Activated CD8-positive, alpha-beta memory T cell treated with anti-CD3 and anti-CD28 coated beads, Interleukin-2, amount 50 U/mL, for 4 hours (primary cell): ENCODE data around the gene PIK3C2B.

Experiments
- DNase-seq: peaks from one replicate; pipeline ENCODE4 v3.0.0-alpha.2; 2020

PIK3C2B gene

GRCh38 chr1:204460346-204460745, 34.3 kb downstream of the PIK3C2B start:
- DNase-seq: no peak

GRCh38 chr1:204459706-204460105, 34.9 kb downstream of the PIK3C2B start:
- DNase-seq: no peak

GRCh38 chr1:204457666-204458065, 36.9 kb downstream of the PIK3C2B start:
- no peak for DNase-seq

DNA sequence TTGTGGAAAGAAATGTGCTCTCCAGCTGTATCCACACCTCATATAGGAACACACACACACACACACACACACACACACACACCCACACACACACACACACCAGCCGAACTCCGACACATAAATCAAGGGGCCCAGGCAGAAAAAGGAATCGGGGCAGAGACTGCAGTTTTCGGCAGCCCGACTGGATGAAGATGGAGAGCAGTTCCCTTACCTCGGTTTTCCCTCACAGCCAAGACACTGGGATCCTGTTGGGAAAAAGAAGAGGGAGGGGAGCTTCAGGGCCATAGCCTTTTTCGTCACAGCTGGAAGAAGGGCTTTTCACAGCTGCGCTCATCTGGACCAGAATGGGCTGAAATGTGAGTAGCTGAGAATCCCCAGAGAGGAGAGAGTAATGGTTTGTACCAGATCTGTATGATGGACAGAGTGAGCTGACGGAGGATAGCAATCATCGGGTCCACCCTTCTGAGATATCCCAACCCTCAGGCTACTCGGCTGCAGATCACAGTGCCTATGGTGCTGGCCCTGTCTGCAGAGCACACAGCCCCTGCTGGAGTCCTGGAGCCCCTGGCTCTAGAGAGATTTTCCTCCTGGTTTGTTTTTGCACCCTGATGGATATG, 37.7 kb downstream of the PIK3C2B start:
- DNase-seq: no peak

- no peak for DNase-seq
Measured at GRCh38 chr1:204455831-204456145, 38.8 kb downstream of the PIK3C2B start.

DNA sequence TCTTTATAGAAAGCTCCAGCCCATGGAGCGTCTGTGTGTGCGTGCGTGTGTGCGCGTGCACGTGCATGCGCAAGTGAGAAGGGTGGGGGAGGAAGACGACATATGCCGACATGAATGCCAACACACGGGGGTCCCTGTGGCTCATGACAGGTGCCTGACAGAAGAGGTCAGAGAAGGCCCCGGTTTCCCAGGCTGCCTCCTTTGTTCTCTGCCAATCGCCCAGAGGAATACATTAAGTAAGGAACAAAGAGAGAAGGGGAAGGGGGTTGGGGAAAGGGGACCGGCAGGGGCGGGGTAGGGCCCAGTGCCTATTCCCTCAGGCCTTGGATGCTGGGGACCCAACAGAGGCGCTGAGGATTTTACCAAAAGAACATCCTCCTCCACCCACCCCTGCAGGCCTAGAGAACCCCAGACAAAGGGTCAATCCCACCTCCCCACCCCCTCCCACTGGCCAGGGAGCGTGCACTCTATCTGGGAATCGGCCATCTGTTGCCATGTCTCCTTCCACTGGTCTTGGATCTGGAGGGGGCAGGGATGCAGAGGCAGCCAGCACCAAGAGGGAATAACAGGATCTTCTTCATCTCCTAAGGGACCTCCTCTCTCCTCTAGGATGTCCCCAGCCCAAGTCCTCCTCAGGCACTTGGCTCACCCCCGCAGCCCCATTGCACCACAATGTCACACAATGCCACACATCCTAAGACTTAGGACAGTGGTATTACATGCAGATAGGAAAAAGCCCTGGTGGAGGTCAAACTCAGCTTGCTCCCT, 39.4 kb downstream of the PIK3C2B start:
- DNase-seq: no peak

- DNase-seq: no peak
Measured at GRCh38 chr1:204454476-204454875, 40.1 kb downstream of the PIK3C2B start.

GRCh38 chr1:204453141-204453772, 41.3 kb downstream of the PIK3C2B start:
- DNase-seq: peak; percentile 77

GRCh38 chr1:204451352-204452124, 43.1 kb downstream of the PIK3C2B start:
- no peak for DNase-seq

GRCh38 chr1:204450461-204451257, 43.9 kb downstream of the PIK3C2B start:
- DNase-seq: no peak

- DNase-seq: no peak
Measured at GRCh38 chr1:204449678-204450280, 44.8 kb downstream of the PIK3C2B start.

- DNase-seq: no peak
Measured at GRCh38 chr1:204448991-204449677, 45.5 kb downstream of the PIK3C2B start.

DNA sequence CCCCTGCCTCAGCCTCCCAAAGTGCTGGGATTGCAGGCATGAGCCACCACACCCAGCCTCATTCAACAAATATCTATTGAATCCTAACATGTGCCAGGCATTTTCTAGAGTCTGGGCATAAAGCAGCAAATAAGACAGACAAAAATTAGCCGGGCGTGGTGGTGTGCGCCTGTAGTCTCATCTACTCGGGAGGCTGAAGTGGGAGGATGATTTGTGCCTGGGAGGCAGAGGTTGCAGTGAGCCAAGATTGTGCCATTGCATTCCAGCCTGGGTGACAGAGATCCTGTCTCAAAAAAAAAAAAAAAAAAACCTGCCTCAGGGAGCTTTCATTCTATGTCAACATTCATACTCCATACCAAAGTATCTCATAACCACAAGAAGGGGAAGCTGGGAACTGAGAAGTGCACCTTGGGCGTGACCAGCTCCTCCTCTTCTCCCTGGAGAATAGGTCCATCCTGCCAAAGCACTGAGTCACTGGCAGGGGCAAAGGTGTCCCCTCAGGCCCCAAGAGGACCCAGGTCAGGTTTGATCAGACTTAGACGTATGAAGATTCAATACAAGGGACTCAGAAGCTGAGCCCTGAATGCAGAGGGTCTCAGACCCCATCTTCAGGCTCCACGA, 46.2 kb downstream of the PIK3C2B start:
- DNase-seq: no peak

GRCh38 chr1:204447736-204448135, 46.9 kb downstream of the PIK3C2B start:
- no peak for DNase-seq

GRCh38 chr1:204447190-204447589, 47.4 kb downstream of the PIK3C2B start:
- no peak for DNase-seq

DNA sequence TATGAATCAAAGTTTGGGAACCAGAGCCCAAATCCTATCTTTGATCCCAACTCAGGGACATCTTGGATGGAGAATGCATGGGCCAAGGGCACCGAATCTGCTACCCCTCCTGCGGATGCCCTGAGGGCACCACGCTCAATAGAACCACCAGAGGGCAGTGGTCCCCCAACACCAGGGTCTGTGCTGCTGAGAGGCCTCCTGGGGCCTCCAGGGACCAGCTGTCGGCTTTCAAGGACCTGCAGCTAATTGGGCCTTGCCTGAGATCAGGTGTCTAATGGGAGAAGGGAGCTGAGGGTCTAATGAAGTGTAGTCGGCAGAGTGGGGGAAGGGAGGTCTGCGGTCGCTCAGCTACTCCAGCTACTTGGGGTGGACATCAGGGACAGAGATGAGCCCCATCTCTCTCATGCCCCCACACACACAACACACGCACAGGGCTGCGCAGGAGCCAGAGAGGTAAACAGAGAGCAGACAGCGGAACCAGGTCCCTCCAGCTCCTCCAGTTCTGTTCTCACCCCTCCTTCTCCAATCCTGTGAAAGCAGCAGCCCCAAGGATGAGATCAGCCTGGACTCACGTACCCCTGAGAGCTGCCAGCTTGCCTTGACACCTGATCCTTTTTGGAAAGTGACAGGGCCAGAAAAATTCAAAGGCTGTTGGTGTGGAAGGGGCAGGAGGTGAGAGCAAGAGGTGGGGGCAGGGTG, 48.0 kb downstream of the PIK3C2B start:
- DNase-seq: peak; percentile 80

- DNase-seq: peak; percentile 44
Measured at GRCh38 chr1:204445860-204446412, 48.7 kb downstream of the PIK3C2B start.
